SK-N-SH treated with all-trans-retinoic acid at 6 μM for 48 hours (cell line): ENCODE data around the gene EPHB2.

Experiments used
- ATAC-seq: fragments of 200-7000 bp; cut with Tn5 transposase; 3 replicates; pipeline ENCODE4 v1.9.1; 2020; ENCODE audit warnings: mild to moderate bottlenecking, moderate library complexity
- ARNTL ChIP-seq: fragments of 450-650 bp; formaldehyde crosslinking; IDR thresholded peaks from 2 replicates; pipeline ENCODE4 v1.5.0; 2020; ENCODE audit warnings: low read depth, mild to moderate bottlenecking, moderate library complexity, borderline replicate concordance
- BACH2 ChIP-seq: fragments of 250-450 bp; sonication (Bioruptor Pico); IDR thresholded peaks from 2 replicates; pipeline ENCODE4 v1.9.0; 2021; ENCODE audit warnings: mild to moderate bottlenecking, borderline replicate concordance
- CSDC2 ChIP-seq: fragments of 250-450 bp; sonication (Bioruptor Pico); IDR thresholded peaks from 2 replicates; pipeline ENCODE4 v1.5.0; 2020; ENCODE audit warnings: mild to moderate bottlenecking, moderate library complexity
- CSRNP3 ChIP-seq: fragments of 250-450 bp; sonication (Bioruptor Pico); IDR thresholded peaks from 2 replicates; pipeline ENCODE4 v1.5.1; 2021; ENCODE audit warnings: mild to moderate bottlenecking, moderate library complexity
- ESRRG ChIP-seq: fragments of 250-450 bp; sonication (Bioruptor Pico); IDR thresholded peaks from 2 replicates; pipeline ENCODE4 v1.6.1; 2021; ENCODE audit warnings: mild to moderate bottlenecking
- GLIS3 ChIP-seq: fragments of 250-450 bp; sonication (Bioruptor Pico); IDR thresholded peaks from 2 replicates; pipeline ENCODE4 v1.5.0; 2020; ENCODE audit warnings: mild to moderate bottlenecking, moderate library complexity
- OSR1 ChIP-seq: fragments of 250-450 bp; sonication (Bioruptor Pico); IDR thresholded peaks from 2 replicates; pipeline ENCODE4 v1.8.0; 2022; ENCODE audit warnings: moderate library complexity, mild to moderate bottlenecking, inconsistent platforms
- PATZ1 ChIP-seq: fragments of 250-450 bp; sonication (Bioruptor Pico); IDR thresholded peaks from 2 replicates; pipeline ENCODE4 v1.8.0; 2020; ENCODE audit warnings: mild to moderate bottlenecking, moderate library complexity, borderline replicate concordance
- PPARA ChIP-seq: fragments of 250-450 bp; sonication (Bioruptor Pico); IDR thresholded peaks from 2 replicates; pipeline ENCODE4 v1.5.0; 2020; ENCODE audit warnings: mild to moderate bottlenecking, borderline replicate concordance
- RARB ChIP-seq: fragments of 250-450 bp; sonication (Bioruptor Pico); IDR thresholded peaks from 2 replicates; pipeline ENCODE4 v1.8.0; 2021; ENCODE audit warnings: mild to moderate bottlenecking, moderate library complexity
- SNAI2 ChIP-seq: fragments of 250-450 bp; sonication (Bioruptor Pico); IDR thresholded peaks from 2 replicates; pipeline ENCODE4 v1.5.0; 2020; ENCODE audit warnings: mild to moderate bottlenecking, moderate library complexity
- TCF4 ChIP-seq: fragments of 250-450 bp; sonication (Bioruptor Pico); IDR thresholded peaks from 2 replicates; pipeline ENCODE4 v1.8.0; 2021; ENCODE audit warnings: mild to moderate bottlenecking, moderate library complexity, borderline replicate concordance
- TOX ChIP-seq: fragments of 250-450 bp; sonication (Bioruptor Pico); IDR thresholded peaks from 2 replicates; pipeline ENCODE4 v1.8.0; 2021; ENCODE audit warnings: mild to moderate bottlenecking, moderate library complexity, borderline replicate concordance
- TSHZ2 ChIP-seq: fragments of 250-450 bp; sonication (Bioruptor Pico); IDR thresholded peaks from 2 replicates; pipeline ENCODE4 v1.5.0; 2020; ENCODE audit warnings: mild to moderate bottlenecking, moderate library complexity
- ZC3H10 ChIP-seq: fragments of 250-450 bp; sonication (Bioruptor Pico); IDR thresholded peaks from 2 replicates; pipeline ENCODE4 v1.5.1; 2021; ENCODE audit warnings: mild to moderate bottlenecking, moderate library complexity
- ZFP3 ChIP-seq: fragments of 250-450 bp; sonication (Bioruptor Pico); IDR thresholded peaks from 2 replicates; pipeline ENCODE4 v1.5.0; 2020; ENCODE audit warnings: mild to moderate bottlenecking, moderate library complexity
- ZFP30 ChIP-seq: fragments of 450-650 bp; formaldehyde crosslinking; IDR thresholded peaks from 2 replicates; pipeline ENCODE4 v1.5.0; 2022; ENCODE audit warnings: mild to moderate bottlenecking, moderate library complexity
- ZNF565 ChIP-seq: fragments of 450-650 bp; formaldehyde crosslinking; conservative IDR thresholded peaks from 2 replicates; pipeline ENCODE4 v1.5.0; 2020; ENCODE audit warnings: low read depth, mild to moderate bottlenecking, moderate library complexity
- ZNF70 ChIP-seq: fragments of 450-650 bp; formaldehyde crosslinking; IDR thresholded peaks from 2 replicates; pipeline ENCODE4 v1.5.0; 2020; ENCODE audit warnings: mild to moderate bottlenecking, moderate library complexity
- ZNF8 ChIP-seq: fragments of 450-650 bp; formaldehyde crosslinking; IDR thresholded peaks from 2 replicates; pipeline ENCODE4 v1.5.0; 2020; ENCODE audit warnings: mild to moderate bottlenecking, moderate library complexity

Gene EPHB2

GRCh38 chr1:22808676-22809483 is 98.2 kb downstream of the EPHB2 start:
- TF ChIP-seq PATZ1 (CRISPR knock-in tag): peak; percentile 72; the same call in 1 of the 2 replicates
- no peak for TF ChIP-seq BACH2 (CRISPR knock-in tag)
- TF ChIP-seq TOX (CRISPR knock-in tag): no peak
- no peak for TF ChIP-seq ZNF565
- peak; percentile 43 for TF ChIP-seq TCF4 (CRISPR knock-in tag)
- no peak for TF ChIP-seq SNAI2 (CRISPR knock-in tag)
- no peak for TF ChIP-seq ZNF70 (CRISPR knock-in tag)
- TF ChIP-seq ZFP30 (CRISPR knock-in tag): no peak
- no peak for TF ChIP-seq ZNF8 (CRISPR knock-in tag)
- no peak for TF ChIP-seq ZC3H10 (CRISPR knock-in tag)
- TF ChIP-seq ARNTL (CRISPR knock-in tag): no peak
- peak; percentile 91 for ATAC-seq

- no peak for TF ChIP-seq TSHZ2 (CRISPR knock-in tag)
- peak; percentile 98 for TF ChIP-seq ZFP3 (CRISPR knock-in tag)
- no peak for ATAC-seq
Measured at GRCh38 chr1:22809783-22810182, 99.1 kb downstream of the EPHB2 start.

GRCh38 chr1:22810378-22810777 is 99.7 kb downstream of the EPHB2 start:
- TF ChIP-seq ZFP30 (CRISPR knock-in tag) (no peak), GLIS3 (CRISPR knock-in tag) (no peak), TCF4 (CRISPR knock-in tag) (no peak), CSDC2 (CRISPR knock-in tag) (no peak), ZC3H10 (CRISPR knock-in tag) (no peak), CSRNP3 (CRISPR knock-in tag) (no peak), ZFP3 (CRISPR knock-in tag) (no peak), BACH2 (CRISPR knock-in tag) (no peak), ZNF70 (CRISPR knock-in tag) (no peak), RARB (CRISPR knock-in tag) (no peak), SNAI2 (CRISPR knock-in tag) (no peak), TSHZ2 (CRISPR knock-in tag) (no peak), PPARA (CRISPR knock-in tag) (no peak), ZNF8 (CRISPR knock-in tag) (no peak), OSR1 (CRISPR knock-in tag) (no peak), ESRRG (CRISPR knock-in tag) (no peak), ZNF565 (no peak)
- ATAC-seq: no peak
